Fibroblast of lung (primary cell): ENCODE measurements around the gene MED15. TPM values are rescaled to one million over a fixed set of nuclear protein-coding genes. Genes with fewer than 3 reads are reported as not detected.

Experiments used
- DNase-seq, 2 donors: peaks; one replicate each; pipeline versions ENCODE4 v3.0.0 to v3.0.0-alpha.2; 2010; ENCODE audit warnings: low read depth in 2 of 2
- H2AFZ ChIP-seq: 2 replicates; pipeline ENCODE4 v1.5.1; 2012; ENCODE audit warnings: low read length, control low read depth, inconsistent platforms
- H3K27ac ChIP-seq: 2 replicates; pipeline ENCODE4 v1.5.1; 2011; ENCODE audit warnings: low read length, control low read depth; ENCODE audit not compliant: insufficient read depth
- H3K27me3 ChIP-seq: 2 replicates; pipeline ENCODE4 v1.5.1; 2011; ENCODE audit warnings: mild to moderate bottlenecking, low read length; ENCODE audit not compliant: control insufficient read depth, insufficient read depth
- H3K36me3 ChIP-seq: 2 replicates; pipeline ENCODE4 v1.5.1; 2011; ENCODE audit warnings: low read length; ENCODE audit not compliant: control insufficient read depth, insufficient read depth
- H3K4me1 ChIP-seq: 2 replicates; pipeline ENCODE4 v1.5.1; 2011; ENCODE audit warnings: low read length; ENCODE audit not compliant: control insufficient read depth, insufficient read depth; ENCODE audit errors: extremely low read depth
- H3K4me2 ChIP-seq: 2 replicates; pipeline ENCODE4 v1.5.1; 2011; ENCODE audit warnings: low read length, control low read depth; ENCODE audit not compliant: insufficient read depth; ENCODE audit errors: extremely low read depth
- H3K4me3 ChIP-seq, 4 experiments: fragments of 200-600 bp in 1 of 4; sonication (generic) in 1 of 4; replicated peaks in 1 of 4; 2 replicates each; pipeline ENCODE4 v1.5.1; 2011 to 2016; ENCODE audit warnings: low read length in 4 of 4, low read depth in 3 of 4, mild to moderate bottlenecking in 3 of 4, control low read depth in 2 of 4, inconsistent platforms in 1 of 4, mixed read lengths in 1 of 4; ENCODE audit not compliant: insufficient read depth in 1 of 4; ENCODE audit errors: control extremely low read depth in 1 of 4
- H3K79me2 ChIP-seq: 2 replicates; pipeline ENCODE4 v1.5.1; 2012; ENCODE audit warnings: mild to moderate bottlenecking, low read length, inconsistent platforms; ENCODE audit not compliant: control insufficient read depth, insufficient read depth
- H3K9ac ChIP-seq: 2 replicates; pipeline ENCODE4 v1.5.1; 2011; ENCODE audit warnings: mild to moderate bottlenecking, low read length, control low read depth; ENCODE audit not compliant: insufficient read depth
- H3K9me3 ChIP-seq: 2 replicates; pipeline ENCODE4 v1.5.1; 2012; ENCODE audit warnings: low read depth, low read length; ENCODE audit not compliant: control insufficient read depth, insufficient read depth
- H4K20me1 ChIP-seq: 2 replicates; pipeline ENCODE4 v1.5.1; 2011; ENCODE audit warnings: low read length; ENCODE audit not compliant: control insufficient read depth, insufficient read depth; ENCODE audit errors: extremely low read depth
- CTCF ChIP-seq, 2 donors: IDR thresholded peaks in 1 of 2; conservative IDR thresholded peaks in 1 of 2; 1 replicate in 1 of 2; 2 replicates in 1 of 2; pipeline ENCODE4 v1.5.1; 2011 to 2012; ENCODE audit warnings: low read length in 2 of 2, control low read depth in 1 of 2, inconsistent platforms in 1 of 2, low read depth in 1 of 2, mild to moderate bottlenecking in 1 of 2
- EZH2 ChIP-seq: IDR thresholded peaks from 2 replicates; pipeline ENCODE4 v1.5.1; 2012; ENCODE audit warnings: low read length, control low read depth, mild to moderate bottlenecking; ENCODE audit errors: missing control alignments
- polyA plus RNA-seq, 2 donors: library from polyadenylated mRNA; depleted of rRNA in 1 of 2; stranded (reverse) in 1 of 2; unstranded in 1 of 2; fragments of >200 nt; gene quantifications; 2 replicates each; pipeline ENCODE4 v1.2.1, GENCODE V29; 2011 to 2012; ENCODE audit warnings: missing spikeins in 1 of 2
- total RNA-seq: library from RNA; depleted of rRNA; stranded (reverse); fragments of >200 nt; gene quantifications from 2 replicates; pipeline ENCODE4 v1.2.1, GENCODE V29; 2014

The MED15 gene
- total and polyA plus RNA-seq, 2 donors (not counting 1 experiment from before 2014, with no cell fraction given), result 28.6 TPM

- Histone ChIP-seq H3K27me3 (no peaks in the 10 kb centered on the region), H4K20me1 (no peaks in the 10 kb centered on the region), H2AFZ (no peak overlapping the region), H3K27ac (peak overlapping the region; percentile 89), H3K9ac (no peak overlapping the region), H3K4me1 (peaks cover 36% of the 10 kb centered on the region), H3K4me2 (no peak overlapping the region), H3K79me2 (peaks cover 9% of the 10 kb centered on the region), H3K9me3 (no peaks in the 10 kb centered on the region), H3K4me3 (no peak overlapping the region), H3K36me3 (peaks cover 35% of the 10 kb centered on the region)
- DNase-seq, result peak in 1 of 2 donors; percentile 68
- no peak for TF ChIP-seq EZH2
- TF ChIP-seq CTCF (conservative IDR thresholded peaks at IDR 0.05 in 1 of 2, IDR thresholded peaks at IDR 0.05 in 1 of 2; ENCODE audit: low read depth in 1 of 2, low read length in 2 of 2), result no peak
Observed at GRCh38 chr22:20565079-20565734, 57.8 kb downstream of the MED15 start.

- DNase-seq, result no peak
- Histone ChIP-seq H3K4me2 (no peak overlapping the region), H3K4me1 (peaks cover 38% of the 10 kb centered on the region), H3K9me3 (no peaks in the 10 kb centered on the region), H3K27ac (peak overlapping the region; percentile 89), H3K79me2 (peaks cover 7% of the 10 kb centered on the region), H3K27me3 (no peaks in the 10 kb centered on the region), H3K9ac (no peak overlapping the region), H2AFZ (no peak overlapping the region), H4K20me1 (no peaks in the 10 kb centered on the region), H3K4me3 (no peak overlapping the region), H3K36me3 (peaks cover 32% of the 10 kb centered on the region)
- no peak for TF ChIP-seq EZH2
- no peak for TF ChIP-seq CTCF (conservative IDR thresholded peaks at IDR 0.05 in 1 of 2, IDR thresholded peaks at IDR 0.05 in 1 of 2; ENCODE audit: low read depth in 1 of 2, low read length in 2 of 2)
Observed at GRCh38 chr22:20565761-20566160, 58.4 kb downstream of the MED15 start.

- H3K4me2 ChIP-seq, result peak overlapping the region; percentile 58
- no peak overlapping the region for H3K4me3 ChIP-seq
- H3K9ac ChIP-seq, result peak overlapping the region; percentile 43
- DNase-seq, result peak; percentile 85 to 95
- no peaks in the 10 kb centered on the region for H4K20me1 ChIP-seq
- H3K9me3 ChIP-seq, result no peaks in the 10 kb centered on the region
- peaks cover 44% of the 10 kb centered on the region for H3K4me1 ChIP-seq
- peaks cover 14% of the 10 kb centered on the region for H3K79me2 ChIP-seq
- H2AFZ ChIP-seq, result no peak overlapping the region
- H3K27ac ChIP-seq, result peak overlapping the region; percentile 89
- TF ChIP-seq EZH2, result no peak
- TF ChIP-seq CTCF (conservative IDR thresholded peaks at IDR 0.05 in 1 of 2, IDR thresholded peaks at IDR 0.05 in 1 of 2; ENCODE audit: low read depth in 1 of 2, low read length in 2 of 2), result no peak
- H3K27me3 ChIP-seq, result no peaks in the 10 kb centered on the region
- H3K36me3 ChIP-seq, result peaks cover 32% of the 10 kb centered on the region
Observed at GRCh38 chr22:20566420-20567260, 59.2 kb downstream of the MED15 start.
